ENCODE data around the gene INPP5F.

The INPP5F gene

DNA sequence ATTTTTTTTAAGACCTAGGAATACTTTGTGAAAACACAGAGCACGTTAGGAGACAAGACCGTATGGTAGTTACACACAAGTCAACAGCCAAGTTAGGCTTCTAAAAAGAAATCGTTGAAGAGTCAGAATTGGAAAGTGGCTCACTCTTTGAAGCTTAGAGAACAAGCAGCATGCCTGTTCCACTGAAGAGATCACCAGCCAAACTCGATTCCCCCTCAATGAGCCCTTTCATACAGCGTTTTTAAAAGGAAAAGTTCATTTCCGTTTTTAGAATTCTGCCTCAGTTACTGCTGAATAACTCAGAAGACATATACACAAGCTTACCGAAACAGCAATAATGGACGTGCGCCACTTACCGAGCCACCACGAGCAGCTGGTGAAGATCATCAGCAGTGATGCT is 105.8 kb downstream of the INPP5F start:
- no peak overlapping the region for H3K4me3 ChIP-seq (ENCODE audit: low read depth, low read length)
- TF ChIP-seq, protein P1, sequence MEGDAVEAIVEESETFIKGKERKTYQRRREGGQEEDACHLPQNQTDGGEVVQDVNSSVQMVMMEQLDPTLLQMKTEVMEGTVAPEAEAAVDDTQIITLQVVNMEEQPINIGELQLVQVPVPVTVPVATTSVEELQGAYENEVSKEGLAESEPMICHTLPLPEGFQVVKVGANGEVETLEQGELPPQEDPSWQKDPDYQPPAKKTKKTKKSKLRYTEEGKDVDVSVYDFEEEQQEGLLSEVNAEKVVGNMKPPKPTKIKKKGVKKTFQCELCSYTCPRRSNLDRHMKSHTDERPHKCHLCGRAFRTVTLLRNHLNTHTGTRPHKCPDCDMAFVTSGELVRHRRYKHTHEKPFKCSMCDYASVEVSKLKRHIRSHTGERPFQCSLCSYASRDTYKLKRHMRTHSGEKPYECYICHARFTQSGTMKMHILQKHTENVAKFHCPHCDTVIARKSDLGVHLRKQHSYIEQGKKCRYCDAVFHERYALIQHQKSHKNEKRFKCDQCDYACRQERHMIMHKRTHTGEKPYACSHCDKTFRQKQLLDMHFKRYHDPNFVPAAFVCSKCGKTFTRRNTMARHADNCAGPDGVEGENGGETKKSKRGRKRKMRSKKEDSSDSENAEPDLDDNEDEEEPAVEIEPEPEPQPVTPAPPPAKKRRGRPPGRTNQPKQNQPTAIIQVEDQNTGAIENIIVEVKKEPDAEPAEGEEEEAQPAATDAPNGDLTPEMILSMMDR (IDR thresholded peaks at IDR 0.05; ENCODE audit: low read depth, low read length), result no peak
- H3K27me3 ChIP-seq, result no peaks in the 10 kb centered on the region
- H3K36me3 ChIP-seq, result peaks cover 77% of the 10 kb centered on the region
- H3K4me1 ChIP-seq, result no peaks in the 10 kb centered on the region
- H3K9me3 ChIP-seq, result no peaks in the 10 kb centered on the region
- no peak for DNase-seq

DNA sequence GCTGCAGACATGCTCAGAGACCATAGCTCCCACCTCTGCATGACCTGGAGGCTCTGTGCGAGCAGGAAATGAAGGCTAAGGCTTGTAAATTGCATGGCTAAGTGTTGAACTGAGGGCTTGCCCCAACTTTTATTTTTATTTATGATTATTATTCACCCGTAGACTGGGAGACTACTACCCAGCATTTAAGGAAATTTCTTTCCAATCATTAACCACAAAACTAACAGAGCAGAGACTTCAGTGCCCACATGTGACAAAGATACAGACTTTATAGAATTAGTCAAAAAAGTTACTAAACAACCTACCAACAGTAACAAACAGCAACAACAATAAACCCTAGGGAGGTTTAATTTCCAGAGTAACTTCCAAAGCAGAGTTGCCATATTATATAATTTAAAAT is 107.1 kb downstream of the INPP5F start:
- DNase-seq, result no peak
- Histone ChIP-seq H3K4me3 (ENCODE audit: low read depth, low read length) (no peak overlapping the region), H3K4me1 (no peaks in the 10 kb centered on the region), H3K36me3 (peaks cover 83% of the 10 kb centered on the region), H3K9me3 (no peaks in the 10 kb centered on the region), H3K27me3 (no peaks in the 10 kb centered on the region)
- TF ChIP-seq, protein P1 (IDR thresholded peaks at IDR 0.05; ENCODE audit: low read depth, low read length), result no peak

DNA sequence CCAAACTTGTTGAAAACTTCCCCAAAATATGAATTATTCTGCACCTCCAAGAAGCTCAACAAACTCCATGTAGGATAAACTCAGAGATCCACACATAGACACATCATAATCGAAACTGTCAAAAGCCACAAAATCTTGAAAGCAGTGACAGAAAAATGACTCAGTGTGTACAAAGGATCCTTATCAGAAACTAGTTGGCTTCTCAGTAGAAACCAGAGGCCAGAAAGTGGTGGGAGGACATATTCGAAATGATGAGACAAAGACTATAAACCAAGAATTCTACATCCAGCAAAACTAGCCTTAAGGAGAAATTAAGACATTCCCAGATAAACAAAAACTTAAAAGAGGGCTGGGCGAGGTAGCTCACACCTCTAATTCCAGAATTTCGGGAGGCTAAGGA is 108.3 kb downstream of the INPP5F start:
- TF ChIP-seq, protein P1 (IDR thresholded peaks at IDR 0.05; ENCODE audit: low read depth, low read length), result no peak
- Histone ChIP-seq H3K4me1 (no peaks in the 10 kb centered on the region), H3K9me3 (no peaks in the 10 kb centered on the region), H3K4me3 (ENCODE audit: low read depth, low read length) (no peak overlapping the region), H3K27me3 (no peaks in the 10 kb centered on the region), H3K36me3 (peaks cover 84% of the 10 kb centered on the region)
- no peak for DNase-seq

DNA sequence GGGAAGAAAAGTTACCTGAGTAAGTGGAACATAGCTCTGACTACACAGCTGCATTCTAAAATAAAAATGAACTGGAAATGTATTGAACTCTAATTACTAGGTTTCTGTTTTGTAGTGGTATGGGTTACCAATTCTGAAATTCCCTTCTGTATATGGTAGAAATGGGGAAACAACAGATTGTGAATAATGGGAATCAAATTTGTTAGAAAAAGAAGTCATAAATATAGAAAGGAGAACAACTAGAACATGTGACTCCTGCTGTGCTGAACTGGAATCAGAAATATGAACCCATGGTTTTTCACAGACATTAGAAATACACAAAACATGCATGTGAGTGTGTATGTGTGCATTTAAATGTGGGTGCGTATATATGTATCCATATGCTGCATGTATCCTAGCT is 119.8 kb downstream of the INPP5F start:
- Histone ChIP-seq H3K4me1 (no peaks in the 10 kb centered on the region; the same call in 1 of the 2 replicates), H3K27me3 (no peaks in the 10 kb centered on the region), H3K4me3 (ENCODE audit: low read depth, low read length) (no peak overlapping the region), H3K9me3 (no peaks in the 10 kb centered on the region), H3K36me3 (peaks cover 80% of the 10 kb centered on the region)
- TF ChIP-seq, protein P1 (IDR thresholded peaks at IDR 0.05; ENCODE audit: low read depth, low read length), result no peak
- no peak for DNase-seq

DNA sequence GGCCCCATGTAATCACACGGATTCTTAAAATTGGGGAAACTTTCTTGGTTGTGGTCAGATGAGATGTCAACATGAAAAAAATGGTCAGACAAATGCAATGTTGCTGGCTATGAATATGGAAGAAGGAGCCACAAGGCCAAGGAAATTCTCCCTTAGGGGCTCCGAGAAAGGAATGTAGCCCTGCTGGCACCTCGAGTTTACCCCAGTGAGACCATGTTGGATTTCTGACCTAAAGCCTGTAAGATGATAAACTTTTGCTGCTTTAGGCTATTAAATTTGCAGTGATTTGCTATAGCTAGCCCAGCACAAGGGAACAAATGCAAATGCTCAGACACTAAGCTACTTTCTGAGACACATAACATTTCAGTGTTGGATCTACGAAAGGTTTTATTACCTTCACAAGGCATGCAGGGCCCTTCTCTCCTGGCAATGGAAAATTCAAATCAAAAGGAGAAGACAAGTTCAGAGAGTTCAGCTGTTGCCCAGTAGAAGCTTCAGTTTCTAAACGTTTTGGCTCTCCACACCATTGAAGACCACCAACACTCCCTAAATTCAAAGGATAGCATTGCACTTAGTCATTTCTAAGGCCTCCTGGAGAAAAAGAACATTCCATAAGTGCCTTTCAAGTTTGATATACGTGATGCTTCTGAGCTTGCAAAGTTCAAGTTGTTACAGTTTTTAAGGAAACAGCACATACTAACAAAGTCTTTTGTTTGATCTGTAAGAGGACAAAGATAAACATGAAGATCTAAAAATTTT is 123.4 kb downstream of the INPP5F start:
- Histone ChIP-seq H3K4me3 (ENCODE audit: low read depth, low read length) (no peak overlapping the region), H3K36me3 (peaks cover 73% of the 10 kb centered on the region), H3K9me3 (no peaks in the 10 kb centered on the region), H3K27me3 (no peaks in the 10 kb centered on the region), H3K4me1 (no peaks in the 10 kb centered on the region)
- TF ChIP-seq, protein P1 (IDR thresholded peaks at IDR 0.05; ENCODE audit: low read depth, low read length), result no peak
- no peak for DNase-seq

DNA sequence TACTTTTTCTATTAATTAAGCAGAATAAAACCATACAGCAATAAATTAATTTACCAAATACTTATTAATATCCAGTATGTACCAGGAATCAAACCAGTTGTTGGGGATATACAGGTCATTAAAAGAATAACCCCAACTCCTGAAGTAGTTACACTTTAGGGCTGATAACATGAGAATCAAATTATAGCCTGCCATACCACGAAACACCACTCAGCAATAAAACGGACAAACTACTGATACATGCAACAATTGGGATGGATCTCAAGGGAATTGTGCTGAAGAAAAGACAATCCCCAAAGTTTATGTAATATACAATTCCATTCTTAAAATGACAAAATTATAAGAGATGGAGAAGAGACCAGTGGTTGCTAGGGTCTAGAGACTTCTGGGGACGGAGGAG is 124.1 kb downstream of the INPP5F start:
- no peaks in the 10 kb centered on the region for H3K27me3 ChIP-seq
- H3K36me3 ChIP-seq, result peaks cover 66% of the 10 kb centered on the region
- H3K4me3 ChIP-seq (ENCODE audit: low read depth, low read length), result no peak overlapping the region
- no peaks in the 10 kb centered on the region for H3K4me1 ChIP-seq
- TF ChIP-seq, protein P1 (IDR thresholded peaks at IDR 0.05; ENCODE audit: low read depth, low read length), result no peak
- DNase-seq, result no peak
- no peaks in the 10 kb centered on the region for H3K9me3 ChIP-seq

Measured in BE2C (cell line).